Measurements from ENCODE around the gene MCOLN3. TPM values are rescaled to one million over a fixed set of nuclear protein-coding genes. Genes with fewer than 3 reads are reported as not detected.

Gene MCOLN3
- total RNA-seq, 1 experiment from 2014 or later, result 0.82 TPM

DNA sequence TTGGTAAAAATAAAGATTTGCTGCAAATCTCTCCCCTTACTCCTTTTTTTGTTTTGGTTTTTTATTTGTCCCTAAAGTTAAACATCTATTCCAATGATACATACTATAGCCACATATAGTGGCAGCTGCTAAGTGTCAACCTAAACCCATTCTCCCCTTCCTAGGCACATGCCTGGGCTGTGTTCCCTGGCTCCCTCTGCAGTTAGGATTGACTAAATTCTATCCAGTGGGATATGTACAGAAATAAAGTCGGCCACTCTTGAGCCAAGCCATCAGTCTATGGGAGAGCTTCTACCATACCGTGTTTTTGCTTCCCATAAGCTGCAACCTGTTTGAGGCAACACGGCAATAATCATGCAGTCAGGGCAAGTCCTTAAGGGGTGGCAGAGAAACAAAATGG lies 23.6 kb downstream of the MCOLN3 start:
- POLR2A ChIA-PET (ENCODE audit: low non-redundant PET), result no interaction called here
- Histone ChIP-seq H3K36me3 (ENCODE audit: insufficient read depth, low read length, poor library complexity, severe bottlenecking) (no peaks in the 10 kb centered on the region), H3K9me3 (ENCODE audit: low read depth, low read length, poor library complexity, severe bottlenecking) (no peaks in the 10 kb centered on the region), H3K4me3 (ENCODE audit: low read depth, low read length, poor library complexity, severe bottlenecking) (no peak overlapping the region), H3K4me1 (ENCODE audit: insufficient read depth, low read length, poor library complexity, severe bottlenecking) (no peaks in the 10 kb centered on the region), H3K27me3 (replicated peaks; ENCODE audit: insufficient read depth, low read depth, low read length, poor library complexity) (no peaks in the 10 kb centered on the region), H3K27ac (ENCODE audit: low read depth, low read length, poor library complexity, severe bottlenecking) (no peak overlapping the region)
- no peak for DNase-seq (ENCODE audit: low spot score)
- intact Hi-C loops (cut with micrococcal nuclease; ENCODE audit: unreplicated experiment), result no loop called here
- TF ChIP-seq EZH2 (IDR thresholded peaks at IDR 0.05; ENCODE audit: borderline replicate concordance, low read depth, low read length, poor library complexity, severe bottlenecking), result no peak
- TF ChIP-seq, protein P1, sequence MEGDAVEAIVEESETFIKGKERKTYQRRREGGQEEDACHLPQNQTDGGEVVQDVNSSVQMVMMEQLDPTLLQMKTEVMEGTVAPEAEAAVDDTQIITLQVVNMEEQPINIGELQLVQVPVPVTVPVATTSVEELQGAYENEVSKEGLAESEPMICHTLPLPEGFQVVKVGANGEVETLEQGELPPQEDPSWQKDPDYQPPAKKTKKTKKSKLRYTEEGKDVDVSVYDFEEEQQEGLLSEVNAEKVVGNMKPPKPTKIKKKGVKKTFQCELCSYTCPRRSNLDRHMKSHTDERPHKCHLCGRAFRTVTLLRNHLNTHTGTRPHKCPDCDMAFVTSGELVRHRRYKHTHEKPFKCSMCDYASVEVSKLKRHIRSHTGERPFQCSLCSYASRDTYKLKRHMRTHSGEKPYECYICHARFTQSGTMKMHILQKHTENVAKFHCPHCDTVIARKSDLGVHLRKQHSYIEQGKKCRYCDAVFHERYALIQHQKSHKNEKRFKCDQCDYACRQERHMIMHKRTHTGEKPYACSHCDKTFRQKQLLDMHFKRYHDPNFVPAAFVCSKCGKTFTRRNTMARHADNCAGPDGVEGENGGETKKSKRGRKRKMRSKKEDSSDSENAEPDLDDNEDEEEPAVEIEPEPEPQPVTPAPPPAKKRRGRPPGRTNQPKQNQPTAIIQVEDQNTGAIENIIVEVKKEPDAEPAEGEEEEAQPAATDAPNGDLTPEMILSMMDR (conservative IDR thresholded peaks at IDR 0.05; ENCODE audit: low read depth, low read length), result no peak
- CTCF ChIA-PET, result interaction anchor here (0.8 kb wide), 1 partner anchor 80 kb away, joined by 3 read pairs; no protein-coding TSS in a partner anchor
- BruUV-seq (replicated peaks), result no TSS peak

DNA sequence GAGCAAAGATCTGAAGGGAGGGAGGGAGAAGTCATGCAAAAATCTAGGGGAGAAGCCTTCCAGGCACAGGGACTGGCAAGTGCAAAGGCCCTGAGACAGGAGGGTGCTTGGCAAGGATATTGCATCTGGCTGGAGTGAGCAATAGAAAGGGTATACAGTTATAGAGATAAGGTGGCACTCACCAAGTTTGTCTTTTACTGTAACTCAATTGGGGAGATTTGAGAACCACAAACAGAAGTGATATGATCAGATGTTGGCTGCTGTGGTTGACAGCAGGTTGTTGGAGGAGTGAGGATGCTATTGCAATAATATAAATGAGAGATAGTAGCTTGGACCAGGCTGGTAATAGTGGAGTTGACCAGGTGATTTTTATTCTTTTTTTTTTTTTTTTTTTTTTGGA lies 25.6 kb downstream of the MCOLN3 start:
- Histone ChIP-seq H3K4me3 (ENCODE audit: low read depth, low read length, poor library complexity, severe bottlenecking) (no peak overlapping the region), H3K36me3 (ENCODE audit: insufficient read depth, low read length, poor library complexity, severe bottlenecking) (no peaks in the 10 kb centered on the region), H3K9me3 (ENCODE audit: low read depth, low read length, poor library complexity, severe bottlenecking) (no peaks in the 10 kb centered on the region), H3K4me1 (ENCODE audit: insufficient read depth, low read length, poor library complexity, severe bottlenecking) (no peaks in the 10 kb centered on the region), H3K27ac (ENCODE audit: low read depth, low read length, poor library complexity, severe bottlenecking) (no peak overlapping the region), H3K27me3 (replicated peaks; ENCODE audit: insufficient read depth, low read depth, low read length, poor library complexity) (no peaks in the 10 kb centered on the region)
- intact Hi-C loops (cut with micrococcal nuclease; ENCODE audit: unreplicated experiment), result no loop called here
- CTCF ChIA-PET, result no interaction called here
- POLR2A ChIA-PET (ENCODE audit: low non-redundant PET), result no interaction called here
- BruUV-seq (replicated peaks), result no TSS peak
- TF ChIP-seq, protein P1 (conservative IDR thresholded peaks at IDR 0.05; ENCODE audit: low read depth, low read length), result no peak
- no peak for TF ChIP-seq EZH2 (IDR thresholded peaks at IDR 0.05; ENCODE audit: borderline replicate concordance, low read depth, low read length, poor library complexity, severe bottlenecking)
- no peak for DNase-seq (ENCODE audit: low spot score)

DNA sequence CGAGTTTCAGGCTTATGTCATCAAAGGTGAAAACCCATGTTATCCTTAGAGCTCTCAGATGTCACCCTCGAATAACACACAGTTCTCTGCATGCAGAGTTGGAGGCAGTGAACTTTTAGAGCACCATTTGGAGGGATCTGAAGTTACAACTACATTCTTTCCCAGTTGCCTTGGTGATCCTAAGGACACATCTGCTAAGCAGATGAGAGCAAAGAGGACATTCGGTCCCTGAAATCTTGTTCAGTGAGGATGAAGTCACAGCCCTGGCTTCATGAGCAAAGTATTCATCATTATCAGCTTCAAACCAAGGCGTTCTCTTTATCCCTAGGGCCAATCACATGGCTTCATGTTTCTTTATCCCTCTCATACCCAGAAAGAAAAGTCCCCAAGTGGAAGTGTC lies 28.3 kb downstream of the MCOLN3 start:
- no TSS peak for BruUV-seq (replicated peaks)
- no peaks in the 10 kb centered on the region for H3K36me3 ChIP-seq (ENCODE audit: insufficient read depth, low read length, poor library complexity, severe bottlenecking)
- intact Hi-C loops (cut with micrococcal nuclease; ENCODE audit: unreplicated experiment), result no loop called here
- no peak overlapping the region for H3K27ac ChIP-seq (ENCODE audit: low read depth, low read length, poor library complexity, severe bottlenecking)
- peaks cover 2% of the 10 kb centered on the region for H3K9me3 ChIP-seq (ENCODE audit: low read depth, low read length, poor library complexity, severe bottlenecking)
- no peaks in the 10 kb centered on the region for H3K4me1 ChIP-seq (ENCODE audit: insufficient read depth, low read length, poor library complexity, severe bottlenecking)
- ChIA-PET POLR2A (ENCODE audit: low non-redundant PET) (no interaction called here), CTCF (no interaction called here)
- H3K27me3 ChIP-seq (replicated peaks; ENCODE audit: insufficient read depth, low read depth, low read length, poor library complexity), result no peaks in the 10 kb centered on the region
- TF ChIP-seq, protein P1 (conservative IDR thresholded peaks at IDR 0.05; ENCODE audit: low read depth, low read length), result no peak
- TF ChIP-seq EZH2 (IDR thresholded peaks at IDR 0.05; ENCODE audit: borderline replicate concordance, low read depth, low read length, poor library complexity, severe bottlenecking), result no peak
- DNase-seq (ENCODE audit: low spot score), result no peak
- no peak overlapping the region for H3K4me3 ChIP-seq (ENCODE audit: low read depth, low read length, poor library complexity, severe bottlenecking)
